ENCODE measurements around the gene EPB41. TPM values are rescaled to one million over a fixed set of nuclear protein-coding genes. Genes with fewer than 3 reads are reported as not detected.
A peak's percentile ranks its signal among the peaks of the same experiment; 100 is the strongest.

EPB41 gene
- total RNA-seq, 1 experiment from 2014 or later, result 41.7 TPM

- TF ChIP-seq CTCF (IDR thresholded peaks at IDR 0.05 in 2 of 3, conservative IDR thresholded peaks at IDR 0.05 in 1 of 3; ENCODE audit: borderline replicate concordance in 1 of 3, insufficient read depth in 1 of 3, low read depth in 2 of 3, low read length in 2 of 3), result no peak
- no peak for TF ChIP-seq ZFX (IDR thresholded peaks at IDR 0.05)
- TF ChIP-seq EGR1 (IDR thresholded peaks at IDR 0.05; ENCODE audit: low read depth), result no peak
- TF ChIP-seq MAX (IDR thresholded peaks at IDR 0.05), result no peak
- TF ChIP-seq POLR2A (IDR thresholded peaks at IDR 0.05; ENCODE audit: borderline replicate concordance, extremely low read depth, insufficient read depth, insufficient read length), result no peak
- no peak for TF ChIP-seq JUND (IDR thresholded peaks at IDR 0.05)
- no peak for TF ChIP-seq CBX3 (IDR thresholded peaks at IDR 0.05; ENCODE audit: low read depth)
- TF ChIP-seq FOSL1 (IDR thresholded peaks at IDR 0.05; ENCODE audit: low read depth), result no peak
Observed at GRCh38 chr1:28910379-28911115, 3.8 kb upstream of the EPB41 start (continued).

GRCh38 chr1:28913786-28914227, 562 bp upstream of the EPB41 start:
- CTCF ChIA-PET, result interaction anchor here (0.8 to 1.2 kb wide), 4 partner anchors 15 to 32 kb away, joined by 3 to 5 read pairs (median 3); no protein-coding TSS in a partner anchor
- Histone ChIP-seq H2AFZ (ENCODE audit: low read depth, low read length, poor library complexity, severe bottlenecking) (no peak overlapping the region), H3K36me3 (ENCODE audit: control insufficient read depth in 1 of 2, insufficient read depth in 2 of 2, low read length in 2 of 2) (no peaks in the 10 kb centered on the region), H3K4me2 (ENCODE audit: low read length) (peak overlapping the region; percentile 86), H3K4me1 (ENCODE audit: control insufficient read depth in 1 of 2, insufficient read depth in 2 of 2, low read length in 2 of 2) (peaks cover 13 to 21% of the 10 kb centered on the region in 2 experiments), H3K9me2 (ENCODE audit: insufficient read depth) (no peaks in the 10 kb centered on the region), H3K27me3 (ENCODE audit: insufficient read depth, low read length) (no peaks in the 10 kb centered on the region), H4K20me1 (ENCODE audit: insufficient read depth) (no peaks in the 10 kb centered on the region), H3K9me3 (ENCODE audit: control insufficient read depth in 1 of 2, insufficient read depth in 1 of 2, low read depth in 1 of 2, low read length in 2 of 2) (no peaks in the 10 kb centered on the region), H3K27ac (ENCODE audit: low read depth, low read length) (0 out of 2 replicates have a peak overlapping the region, but pooled peaks have one; percentile 18), H3K9ac (ENCODE audit: low read length) (peak overlapping the region; percentile 63), H3K79me2 (ENCODE audit: insufficient read depth, low read length) (peaks cover 22% of the 10 kb centered on the region), H3K4me3 (replicated peaks in 1 of 2; ENCODE audit: low read depth in 1 of 2, low read length in 2 of 2) (peak overlapping the region; percentile 23 to 60)
- BruUV-seq (replicated peaks), result no TSS peak
- TF ChIP-seq ELF1 (IDR thresholded peaks at IDR 0.05; ENCODE audit: borderline replicate concordance, low read depth) (no peak), JUND (IDR thresholded peaks at IDR 0.05) (no peak), FOSL1 (IDR thresholded peaks at IDR 0.05; ENCODE audit: low read depth) (no peak), ZFX (IDR thresholded peaks at IDR 0.05) (no peak), REST (IDR thresholded peaks at IDR 0.05; ENCODE audit: low read depth) (no peak), TCF7L2 (IDR thresholded peaks at IDR 0.05; ENCODE audit: borderline replicate concordance, extremely low read depth, insufficient read depth, insufficient read length) (no peak), MAX (IDR thresholded peaks at IDR 0.05) (no peak), RAD21 (IDR thresholded peaks at IDR 0.05; ENCODE audit: low read depth) (no peak), SP1 (IDR thresholded peaks at IDR 0.05; ENCODE audit: low read depth) (no peak), CEBPB (IDR thresholded peaks at IDR 0.05; ENCODE audit: low read depth) (no peak), ZNF274 (IDR thresholded peaks at IDR 0.05; ENCODE audit: low read depth, low read length) (no peak), ATF3 (IDR thresholded peaks at IDR 0.05) (no peak)
- intact Hi-C loops (cut with micrococcal nuclease), result no loop called here
- DNase-seq (ENCODE audit: low read depth, low spot score) (no peak), ATAC-seq (no peak)
- RAD21 ChIA-PET (ENCODE audit: low non-redundant PET in 1 of 2, low total read pairs in 2 of 2, uncharacterized antibody in 2 of 2, unreplicated experiment in 2 of 2), result interaction anchor here in 1 of 2 experiments (1.5 kb wide), 1 partner anchor 29 kb away, joined by 3 read pairs; no protein-coding TSS in a partner anchor
- POLR2A ChIA-PET, result interaction anchor here (1.0 to 1.4 kb wide), 5 partner anchors 10 to 332 kb away, joined by 3 to 5 read pairs (median 3); partner anchors contain the start of gene RNU11
